GM19023 (cell line): ENCODE data around the gene LSM7.

Source experiments
- ATAC-seq: cut with Tn5 transposase; IDR thresholded peaks from one replicate; pipeline ENCODE4 v1.9.1; 2021; ENCODE audit warnings: mild to moderate bottlenecking, moderate library complexity; ENCODE audit not compliant: unreplicated experiment

Gene LSM7

GRCh38 chr19:2305452-2306280 lies 22.7 kb downstream of the LSM7 start:
- ATAC-seq, result no peak

- ATAC-seq, result no peak
Measured at GRCh38 chr19:2303211-2303798, 25.1 kb downstream of the LSM7 start.

GRCh38 chr19:2302319-2303210 lies 25.8 kb downstream of the LSM7 start:
- no peak for ATAC-seq

GRCh38 chr19:2300533-2300932 lies 27.9 kb downstream of the LSM7 start:
- no peak for ATAC-seq

GRCh38 chr19:2296141-2296540 lies 32.2 kb downstream of the LSM7 start:
- ATAC-seq, result no peak

- ATAC-seq, result no peak
Measured at GRCh38 chr19:2294687-2295335, 33.6 kb downstream of the LSM7 start.

- ATAC-seq, result no peak
Measured at GRCh38 chr19:2291185-2291751, 37.1 kb downstream of the LSM7 start.

GRCh38 chr19:2290441-2291184 lies 37.8 kb downstream of the LSM7 start:
- no peak for ATAC-seq

GRCh38 chr19:2289714-2290435 lies 38.5 kb downstream of the LSM7 start:
- ATAC-seq, result no peak

GRCh38 chr19:2288818-2289713 lies 39.3 kb downstream of the LSM7 start:
- no peak for ATAC-seq

GRCh38 chr19:2288338-2288817 lies 40.0 kb downstream of the LSM7 start:
- no peak for ATAC-seq

GRCh38 chr19:2287585-2288337 lies 40.6 kb downstream of the LSM7 start:
- no peak for ATAC-seq

GRCh38 chr19:2286402-2287140 lies 41.8 kb downstream of the LSM7 start:
- no peak for ATAC-seq

GRCh38 chr19:2283835-2284507 lies 44.4 kb downstream of the LSM7 start:
- no peak for ATAC-seq

GRCh38 chr19:2282862-2283237 lies 45.5 kb downstream of the LSM7 start:
- ATAC-seq, result no peak
